Measurements from ENCODE around the gene PATL1.
A peak's percentile ranks its signal among the peaks of the same experiment; 100 is the strongest.
"Not testable (repeated sequence)": the region's sequence is repeated elsewhere in the genome, so short reads cannot be mapped to it uniquely, and the experiment has no call there.

PATL1 gene

GRCh38 chr11:59643390-59643789 lies 25.4 kb downstream of the PATL1 start:
- no peak for TF ChIP-seq CTCF (IDR thresholded peaks at IDR 0.05; ENCODE audit: low read depth, low read length)
- in situ Hi-C loops (cut with HindIII; ENCODE audit: low sequenced_read_pairs) = no loop called here
- H3K4me3 ChIP-seq (ENCODE audit: low read depth, low read length) = no peak overlapping the region
- no peak for DNase-seq (ENCODE audit: low read depth, low spot score)

GRCh38 chr11:59641156-59641555 lies 27.7 kb downstream of the PATL1 start:
- in situ Hi-C loops (cut with HindIII; ENCODE audit: low sequenced_read_pairs) = no loop called here
- no peak for DNase-seq (ENCODE audit: low read depth, low spot score)
- TF ChIP-seq CTCF (IDR thresholded peaks at IDR 0.05; ENCODE audit: low read depth, low read length) = no peak
- H3K4me3 ChIP-seq (ENCODE audit: low read depth, low read length) = no peak overlapping the region

- in situ Hi-C loops (cut with HindIII; ENCODE audit: low sequenced_read_pairs) = no loop called here
- DNase-seq (ENCODE audit: low read depth, low spot score) = no peak
- TF ChIP-seq CTCF (IDR thresholded peaks at IDR 0.05; ENCODE audit: low read depth, low read length) = no peak
- H3K4me3 ChIP-seq (ENCODE audit: low read depth, low read length) = no peak overlapping the region
Observed at GRCh38 chr11:59630493-59630892, 38.3 kb downstream of the PATL1 start.

- in situ Hi-C loops (cut with HindIII; ENCODE audit: low sequenced_read_pairs) = no loop called here
- H3K4me3 ChIP-seq (ENCODE audit: low read depth, low read length) = no peak overlapping the region
- TF ChIP-seq CTCF (IDR thresholded peaks at IDR 0.05; ENCODE audit: low read depth, low read length) = no peak
- no peak for DNase-seq (ENCODE audit: low read depth, low spot score)
Observed at GRCh38 chr11:59629996-59630395, 38.8 kb downstream of the PATL1 start.

GRCh38 chr11:59626969-59627368 lies 41.9 kb downstream of the PATL1 start:
- TF ChIP-seq CTCF (IDR thresholded peaks at IDR 0.05; ENCODE audit: low read depth, low read length) = peak; percentile 10
- H3K4me3 ChIP-seq (ENCODE audit: low read depth, low read length); in situ Hi-C loops (cut with HindIII; ENCODE audit: low sequenced_read_pairs); DNase-seq (ENCODE audit: low read depth, low spot score): not testable (repeated sequence)

- in situ Hi-C loops (cut with HindIII; ENCODE audit: low sequenced_read_pairs) = no loop called here
- H3K4me3 ChIP-seq (ENCODE audit: low read depth, low read length) = no peak overlapping the region
- DNase-seq (ENCODE audit: low read depth, low spot score) = no peak
- TF ChIP-seq CTCF (IDR thresholded peaks at IDR 0.05; ENCODE audit: low read depth, low read length) = no peak
Observed at GRCh38 chr11:59625703-59626102, 43.1 kb downstream of the PATL1 start.

GRCh38 chr11:59617876-59618275 lies 51.0 kb downstream of the PATL1 start:
- TF ChIP-seq CTCF (IDR thresholded peaks at IDR 0.05; ENCODE audit: low read depth, low read length) = no peak
- in situ Hi-C loops (cut with HindIII; ENCODE audit: low sequenced_read_pairs) = no loop called here
- DNase-seq (ENCODE audit: low read depth, low spot score) = no peak
- H3K4me3 ChIP-seq (ENCODE audit: low read depth, low read length) = no peak overlapping the region

Measured in astrocyte of the spinal cord (primary cell).